ENCODE measurements around the gene ARMC9. TPM values are rescaled to one million over a fixed set of nuclear protein-coding genes. Genes with fewer than 3 reads are reported as not detected.
A peak's percentile ranks its signal among the peaks of the same experiment; 100 is the strongest.
"Not testable (repeated sequence)": the region's sequence is repeated elsewhere in the genome, so short reads cannot be mapped to it uniquely, and the experiment has no call there.

The ARMC9 gene
- polyA plus RNA-seq, 1 donor: 27.3 TPM

DNA sequence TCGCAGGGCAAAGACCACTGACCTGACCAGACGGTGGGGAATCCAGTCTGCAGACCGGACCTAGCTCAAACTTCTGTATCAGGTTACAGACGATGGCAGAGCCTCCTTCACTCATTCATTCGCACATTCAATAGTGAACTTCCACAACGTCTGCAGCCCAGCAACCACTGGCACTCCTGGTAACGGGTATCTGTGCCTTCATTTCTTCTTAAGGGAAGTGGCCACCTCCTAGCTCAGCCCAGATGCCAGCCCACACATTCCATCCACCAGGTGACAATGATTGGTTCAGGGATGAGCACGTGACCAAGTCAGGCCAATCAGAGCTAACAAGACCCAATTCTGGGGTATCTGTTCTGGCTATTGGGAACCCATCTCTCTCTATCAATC lies 15.9 kb upstream of the ARMC9 start:
- DNase-seq: no peak

DNA sequence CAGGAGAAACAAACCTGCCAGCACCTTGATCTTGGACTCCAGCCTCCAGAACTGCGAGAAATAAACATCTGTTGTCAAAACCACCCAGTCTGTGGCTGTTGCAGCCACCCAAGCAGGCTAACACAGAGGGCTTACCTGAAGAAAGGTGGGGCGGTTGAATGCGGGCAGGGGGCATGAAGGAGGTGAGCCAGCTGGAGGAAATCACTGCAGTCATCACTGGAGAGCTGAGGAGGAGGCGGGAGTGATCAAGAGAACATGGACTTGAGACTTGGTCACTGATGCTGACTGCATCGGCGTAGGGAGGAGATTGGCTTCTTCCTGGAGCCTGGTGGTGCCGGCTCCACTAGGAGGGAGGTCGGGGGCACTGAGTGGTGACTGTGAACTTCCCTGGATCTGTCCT lies 14.6 kb upstream of the ARMC9 start:
- no peak for DNase-seq

DNA sequence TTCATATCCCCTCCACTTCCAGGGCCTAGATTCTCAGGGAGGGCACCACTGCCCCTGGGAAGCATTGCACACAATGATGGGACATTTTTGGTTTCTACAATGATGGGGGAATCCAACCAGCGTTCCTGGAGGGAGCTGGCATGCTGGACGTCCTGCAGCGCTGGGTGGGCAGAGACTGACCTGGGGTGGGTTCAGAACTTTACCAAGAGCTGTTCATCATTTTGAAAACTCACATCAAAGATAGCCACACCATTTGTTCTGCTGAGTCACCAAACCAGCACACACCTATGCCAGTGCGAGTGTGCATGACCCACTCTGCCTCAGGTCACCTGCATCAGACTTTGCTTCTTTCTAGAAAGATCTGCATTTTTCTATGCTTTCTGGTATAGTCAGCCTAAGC lies 14.1 kb upstream of the ARMC9 start:
- DNase-seq: no peak

DNA sequence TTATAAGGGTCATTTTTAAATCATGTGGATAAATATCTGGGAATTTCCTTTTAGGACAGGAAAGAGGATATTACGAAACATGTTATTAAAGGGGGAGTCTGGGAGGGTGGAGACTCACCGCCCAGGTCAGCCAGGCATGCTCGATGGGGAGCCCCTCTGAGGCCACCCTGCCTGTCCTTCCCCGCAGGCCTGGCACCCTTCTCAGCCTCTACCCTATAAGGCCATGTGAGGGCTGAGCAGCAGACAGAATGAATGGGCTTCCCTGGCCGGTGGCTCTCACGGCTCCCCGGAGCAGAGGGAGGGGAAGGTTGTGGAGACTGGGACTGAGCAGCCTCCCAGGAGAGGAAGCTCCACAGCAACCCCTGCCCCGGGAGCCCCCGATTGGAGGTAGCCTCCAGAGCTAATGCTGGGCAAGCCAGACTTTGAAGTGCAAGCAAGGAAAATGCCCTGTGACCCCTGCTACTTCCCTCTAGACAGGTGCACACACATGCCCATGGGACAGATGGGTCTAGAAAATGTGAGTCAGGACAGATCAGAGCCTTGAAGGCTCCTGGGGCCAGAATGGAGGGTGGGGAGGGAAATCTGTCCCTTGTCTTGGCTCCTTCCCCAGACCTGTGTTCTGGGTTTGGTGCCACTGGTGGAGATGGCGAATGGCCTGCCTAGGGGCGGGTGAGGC lies 13.2 kb upstream of the ARMC9 start:
- no peak for DNase-seq

DNA sequence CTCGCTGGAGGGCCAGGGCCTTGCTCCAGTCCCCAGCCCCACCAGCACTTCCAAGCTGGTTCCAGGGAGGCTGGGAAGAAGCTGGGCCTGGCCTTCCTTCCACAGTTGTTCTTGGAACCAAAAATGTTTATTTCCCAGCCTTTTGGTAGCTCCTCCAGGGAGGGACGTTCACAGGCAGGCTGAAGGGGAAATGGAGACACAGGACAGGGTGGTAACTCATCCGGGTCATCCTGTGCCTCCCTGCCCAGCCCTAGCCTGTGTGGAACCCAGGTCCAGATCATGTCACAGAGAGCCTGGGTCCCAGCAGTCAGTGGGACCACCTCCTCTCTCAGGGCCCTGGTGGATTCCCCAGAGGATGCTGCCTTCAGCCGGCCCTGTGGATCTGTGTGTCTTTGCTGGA lies 12.5 kb upstream of the ARMC9 start:
- no peak for DNase-seq

DNA sequence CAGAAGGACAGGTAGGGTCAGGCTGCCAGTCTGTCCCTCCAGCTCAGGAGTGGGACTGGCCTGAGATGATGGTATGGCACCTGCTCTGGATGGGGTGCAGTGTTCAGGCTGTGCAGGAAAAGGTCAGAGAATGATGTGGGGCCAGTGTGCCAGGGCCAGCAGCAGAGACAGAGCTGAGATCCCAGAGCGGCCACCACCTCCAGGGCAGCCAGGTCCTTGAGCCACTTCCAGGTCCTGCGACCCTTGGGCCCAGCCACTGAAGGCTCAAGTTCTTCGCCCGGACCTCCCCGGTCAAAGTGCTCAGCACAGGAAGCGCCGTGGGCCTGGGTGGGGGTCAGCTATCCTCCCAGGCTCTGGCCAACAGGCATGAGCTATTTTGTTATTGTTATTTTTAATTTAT lies 12.1 kb upstream of the ARMC9 start:
- no peak for DNase-seq

DNA sequence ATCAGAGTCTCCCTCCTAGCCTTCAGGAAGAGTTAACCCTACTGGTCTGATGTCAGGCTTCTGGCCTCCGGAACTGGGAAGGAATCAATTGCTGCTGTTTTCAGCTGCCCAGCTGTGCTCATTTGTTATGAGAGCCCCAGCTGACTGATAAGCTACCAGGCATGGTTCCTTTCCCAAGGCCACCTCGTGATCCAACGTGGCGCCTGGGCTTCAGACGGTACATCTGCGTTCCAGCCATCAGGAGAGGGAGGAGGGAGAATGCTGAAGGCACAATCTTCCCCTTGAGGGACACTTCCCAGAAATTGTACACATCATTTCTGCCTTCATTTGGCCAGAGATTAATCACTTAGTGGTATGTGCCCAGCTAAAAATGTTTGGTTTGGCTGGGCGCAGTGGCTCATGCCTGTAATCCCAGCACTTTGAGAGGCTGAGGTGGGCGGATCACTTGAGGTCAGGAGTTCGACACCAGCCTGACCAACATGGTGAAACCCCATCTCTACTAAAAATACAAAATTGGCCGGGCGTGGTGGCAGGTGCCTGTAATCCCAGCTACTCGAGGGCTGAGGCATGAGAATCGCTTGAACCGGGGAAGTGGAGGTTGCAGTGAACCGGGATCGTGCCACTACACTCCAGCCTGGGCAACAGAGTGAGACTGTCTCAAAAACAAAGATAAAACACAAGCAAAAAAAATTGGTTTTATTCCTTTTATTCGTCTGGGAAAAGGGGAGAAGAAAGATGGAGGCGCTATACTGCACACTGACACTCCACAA lies 10.5 kb upstream of the ARMC9 start:
- no peak for DNase-seq

DNA sequence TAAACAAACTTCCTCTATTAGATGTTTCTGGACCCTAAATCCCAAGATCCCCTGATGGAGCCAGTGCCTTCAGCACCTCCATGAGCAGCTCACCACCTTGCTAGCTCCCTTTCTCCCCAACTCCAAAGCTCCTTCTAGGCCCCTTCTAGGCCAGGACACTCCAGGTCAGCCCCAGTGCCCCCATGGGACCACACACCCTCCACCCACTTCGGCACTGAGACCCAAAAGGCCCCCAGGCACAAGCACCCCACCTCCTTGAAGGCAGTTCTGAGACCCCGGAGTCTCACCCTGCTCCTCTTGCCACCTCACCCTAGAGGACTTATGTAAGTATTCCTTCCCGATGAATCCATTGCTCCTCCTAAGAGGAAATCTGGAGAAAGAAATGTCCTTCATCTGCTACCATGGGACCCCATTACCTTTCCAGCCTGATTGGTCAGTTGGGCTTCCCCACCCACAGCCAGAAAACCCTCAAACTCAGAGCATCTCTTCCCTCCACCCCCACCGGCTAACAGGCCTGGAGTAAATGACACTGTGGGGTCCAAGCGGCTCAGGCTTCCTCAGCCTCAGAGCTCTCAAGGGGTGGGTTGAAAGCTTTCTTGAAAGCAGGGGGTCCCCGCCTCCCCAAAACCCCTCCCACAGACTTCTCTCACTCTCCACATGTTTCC lies 9.8 kb upstream of the ARMC9 start:
- no peak for DNase-seq

DNA sequence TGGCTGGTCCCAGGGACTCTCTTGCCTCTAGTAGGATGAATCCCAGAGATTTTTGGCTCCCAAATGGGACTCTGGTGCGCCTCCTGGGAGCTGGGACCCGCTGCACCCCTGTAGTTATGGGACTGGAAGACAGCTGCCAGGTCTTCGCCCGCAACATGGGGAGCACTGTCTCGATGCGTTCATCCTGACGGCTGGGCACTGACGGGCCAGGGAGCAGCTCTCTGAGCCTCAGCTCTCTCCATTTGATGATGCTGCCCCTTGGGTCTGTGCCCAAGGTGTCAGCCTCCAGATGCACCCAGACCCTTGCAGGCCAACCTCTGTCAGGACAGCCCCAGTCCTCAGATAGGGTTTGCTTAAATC lies 9.3 kb upstream of the ARMC9 start:
- no peak for DNase-seq

DNA sequence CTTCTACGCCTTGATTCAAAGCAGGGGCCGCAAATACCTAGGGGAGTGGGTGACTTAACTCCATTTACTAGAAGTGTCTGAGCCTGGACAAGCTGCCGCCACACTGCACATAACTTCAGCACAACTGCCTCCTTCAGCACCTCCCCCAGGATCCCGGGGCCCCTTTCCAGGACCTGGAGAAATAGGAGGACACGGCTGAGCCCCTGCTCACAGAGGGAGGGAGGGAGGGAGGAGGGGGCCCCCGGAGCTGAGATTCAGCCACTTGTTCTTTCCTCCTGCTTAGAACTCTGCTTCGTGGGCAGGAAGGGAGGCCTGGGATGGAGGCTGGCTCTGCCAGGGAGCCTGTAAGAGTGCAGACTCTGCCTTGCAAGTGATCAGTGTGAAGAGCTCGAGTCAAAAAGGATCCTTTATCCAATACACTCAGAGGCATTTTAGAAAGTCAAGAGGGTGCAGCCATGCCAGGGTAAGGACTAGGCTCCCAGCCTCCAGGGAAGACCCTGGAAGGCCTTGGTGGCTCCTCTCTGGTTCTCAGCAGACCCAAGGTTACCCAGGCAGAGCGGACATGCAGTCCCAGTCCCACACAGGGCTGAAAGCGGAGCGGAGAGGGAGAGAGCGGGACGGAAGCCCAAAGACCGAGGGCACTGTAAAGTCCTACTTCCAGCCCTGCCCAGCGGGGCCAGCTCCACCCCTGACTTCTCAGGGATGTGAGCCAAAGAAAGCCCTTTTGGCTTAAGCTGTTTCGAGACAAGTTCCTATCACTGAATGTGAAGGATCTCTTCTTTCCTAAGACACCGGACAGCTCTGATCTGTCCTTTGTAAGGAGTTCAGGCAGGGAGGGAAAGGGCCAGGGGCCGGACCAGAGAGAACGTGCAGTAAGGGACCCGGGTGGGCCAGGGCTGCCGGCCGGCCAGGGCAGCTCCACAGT lies 8.6 kb upstream of the ARMC9 start:
- DNase-seq: no peak

DNA sequence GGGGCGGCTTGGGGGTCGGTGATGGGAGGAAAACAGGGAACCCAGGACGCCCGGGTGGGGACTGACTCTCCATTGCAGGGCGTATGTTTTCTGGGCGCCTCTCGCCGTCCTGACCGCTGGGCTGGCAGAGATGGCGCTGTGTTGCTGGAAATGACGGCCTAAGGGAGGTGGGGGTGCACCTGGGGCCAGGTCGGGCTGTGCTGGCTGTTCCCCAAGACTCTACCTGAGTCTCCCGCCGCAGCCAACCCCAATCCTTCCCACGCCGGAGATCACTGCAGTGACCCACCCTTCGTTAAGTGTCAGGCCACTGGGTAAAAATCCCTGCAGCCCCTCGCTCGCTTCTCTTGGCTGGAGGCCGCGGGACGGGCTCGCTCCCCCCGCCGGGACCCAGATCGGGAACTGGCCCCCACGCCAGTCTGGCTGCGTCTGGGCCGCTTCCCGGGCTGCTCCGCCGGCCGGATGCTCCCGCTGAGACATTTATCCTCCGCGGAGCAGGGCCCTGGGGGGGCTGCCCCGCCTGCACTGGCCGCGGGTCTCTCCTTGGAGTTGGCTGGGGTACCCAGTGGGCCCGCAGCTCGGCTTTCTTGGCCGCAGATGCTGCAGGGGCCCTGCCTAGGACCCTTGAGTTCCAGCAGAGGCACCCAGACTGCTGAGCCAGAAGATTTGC lies 7.8 kb upstream of the ARMC9 start:
- no peak for DNase-seq

DNA sequence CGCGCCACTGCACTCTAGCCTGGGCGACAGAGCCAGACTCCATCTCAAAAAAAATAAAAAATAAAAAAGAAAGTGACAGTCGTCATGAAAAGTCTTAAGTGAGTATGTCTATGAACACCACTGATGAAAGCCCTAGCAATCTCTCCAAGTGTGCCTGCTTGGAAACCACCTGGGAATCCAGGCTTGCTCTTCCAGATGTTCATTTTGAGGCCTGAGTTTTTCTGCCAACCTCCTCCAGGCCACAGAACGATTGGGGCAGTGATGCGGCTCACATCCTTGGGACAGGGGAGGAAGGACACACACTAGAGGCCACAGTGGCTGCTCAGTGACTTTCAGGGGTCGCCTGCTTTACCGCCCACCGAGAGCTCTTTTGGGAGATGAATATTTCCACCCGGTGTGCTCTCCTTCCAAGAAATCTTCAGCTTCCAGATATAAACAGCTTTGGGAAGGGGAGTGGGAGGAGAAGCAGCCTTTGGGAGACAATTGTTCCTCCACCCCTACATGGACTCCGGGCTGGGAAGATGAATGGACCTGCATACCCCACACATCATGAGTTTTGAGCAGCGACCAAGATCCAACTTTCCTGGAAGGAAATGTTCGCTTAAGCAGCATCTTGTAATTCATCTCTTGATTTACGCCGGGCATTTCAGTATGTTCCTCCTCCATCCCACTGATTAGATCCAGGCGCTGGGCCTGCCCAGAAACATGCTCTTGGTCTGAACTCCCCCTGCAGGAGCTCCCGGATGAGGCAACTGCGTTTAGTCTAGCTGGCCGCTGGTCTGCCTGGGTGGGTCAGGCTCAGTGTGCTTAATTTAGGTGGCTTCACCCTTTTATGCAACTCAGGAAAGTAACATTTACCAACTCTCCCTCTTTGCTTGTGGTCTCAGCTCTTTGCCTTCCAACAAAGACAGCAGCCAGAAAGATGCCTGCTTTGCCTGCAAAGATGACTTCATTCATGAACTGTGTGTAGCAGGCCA lies 6.2 kb upstream of the ARMC9 start:
- DNase-seq: peak; percentile 90

DNA sequence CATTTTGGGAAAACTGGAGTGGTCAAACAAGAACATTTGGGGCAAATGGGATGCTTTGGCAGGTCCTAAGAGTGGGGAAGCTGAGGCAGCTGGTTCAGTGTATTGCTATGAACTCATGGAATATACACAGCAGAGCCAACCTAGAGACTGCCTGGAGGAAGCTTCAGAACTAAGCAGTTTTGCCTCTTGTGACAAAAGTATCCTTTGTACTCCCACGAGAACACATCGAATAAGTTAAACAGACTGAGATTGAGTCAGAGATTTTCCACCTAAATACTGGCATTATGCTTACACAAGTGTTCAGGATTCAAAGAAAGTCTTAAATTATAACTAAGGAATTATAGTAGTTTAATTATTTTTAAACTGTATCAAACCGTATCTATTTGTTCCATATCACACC lies 5.2 kb upstream of the ARMC9 start:
- no peak for DNase-seq

DNA sequence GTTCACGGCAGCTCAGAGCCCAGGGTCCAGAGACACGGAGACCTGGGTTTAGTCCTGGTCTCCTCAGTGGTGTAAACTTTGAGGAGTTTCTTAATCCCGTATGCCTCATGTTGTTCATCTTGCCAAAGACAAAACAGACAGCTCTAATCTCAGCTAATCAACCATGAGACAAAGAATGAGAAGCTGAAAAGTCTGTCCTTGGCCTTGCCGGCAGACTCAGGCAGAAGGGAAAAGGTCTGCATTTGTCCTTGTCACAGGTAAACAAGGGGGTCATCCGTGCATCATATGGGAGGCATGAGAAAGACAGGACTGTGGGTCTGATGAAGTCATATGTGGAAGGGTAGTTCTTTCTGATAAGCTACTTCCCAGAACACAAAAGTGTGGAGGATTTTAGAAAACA lies 1.8 kb upstream of the ARMC9 start:
- no peak for DNase-seq

DNA sequence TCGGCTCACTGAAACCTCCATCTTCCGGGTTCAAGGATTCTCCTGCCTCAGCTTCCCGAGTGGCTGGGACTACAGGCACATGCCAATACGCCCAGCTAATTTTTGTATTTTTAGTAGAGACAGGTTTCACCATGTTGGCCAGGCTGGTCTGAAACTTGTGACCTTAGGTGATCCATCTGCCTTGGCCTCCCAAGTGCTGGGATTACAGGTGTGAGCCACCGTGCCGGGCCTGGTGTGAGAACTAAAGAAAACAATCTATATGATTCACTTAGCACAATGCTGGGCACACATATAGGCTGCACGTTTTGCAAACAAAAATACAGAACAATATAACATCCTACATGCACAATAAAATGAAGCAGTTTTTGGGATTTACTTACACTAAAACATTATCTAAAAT lies 1.2 kb upstream of the ARMC9 start:
- not testable (repeated sequence) for DNase-seq

DNA sequence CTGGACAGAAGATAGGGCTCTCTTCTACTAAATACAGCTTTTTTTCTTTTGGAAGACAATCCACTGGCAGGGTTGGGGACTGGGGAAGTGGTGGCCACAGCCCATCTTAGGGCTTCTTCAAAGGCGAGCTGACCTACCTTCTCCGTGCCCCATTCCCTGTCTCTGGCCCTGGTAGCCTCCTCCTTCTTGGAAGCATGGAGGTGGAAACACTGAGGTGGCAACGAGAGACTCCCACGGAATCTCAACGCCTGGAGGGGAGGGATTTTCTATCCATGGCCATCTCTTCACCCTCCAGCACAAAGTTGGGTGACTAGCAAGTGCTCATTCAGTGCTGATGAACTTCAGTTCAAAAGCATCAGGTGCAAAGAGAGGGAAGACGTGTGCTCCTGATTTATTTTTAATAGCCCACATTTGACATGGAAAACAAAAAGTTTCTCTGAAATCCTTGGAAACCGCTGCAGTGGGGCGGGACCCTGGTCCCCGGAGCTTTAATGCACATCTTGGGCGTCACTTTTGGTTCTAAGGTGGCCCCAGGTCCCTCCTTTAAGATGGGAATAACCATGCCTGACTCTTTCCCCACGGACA lies 633 bp upstream of the ARMC9 start:
- DNase-seq: no peak

DNA sequence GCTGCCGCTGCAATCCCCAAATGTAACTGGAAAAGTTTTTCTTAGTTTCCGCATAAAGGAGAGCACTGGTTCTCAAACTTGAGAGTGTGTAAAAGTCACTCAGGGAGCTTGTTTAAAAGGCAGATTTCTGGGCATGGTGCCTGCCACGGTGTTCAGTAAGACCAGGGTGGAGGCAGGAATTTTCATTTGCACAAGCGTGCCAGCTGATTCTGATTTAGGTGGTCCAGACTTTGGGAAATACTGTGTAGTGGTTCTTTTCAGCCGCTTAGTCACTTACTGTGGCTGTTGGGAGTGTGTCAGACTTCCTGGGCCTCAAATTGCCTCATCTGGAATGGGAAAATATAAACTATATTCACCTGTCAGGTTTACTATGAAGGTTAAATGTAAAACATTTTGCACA lies 788 bp downstream of the ARMC9 start:
- no peak for DNase-seq

DNA sequence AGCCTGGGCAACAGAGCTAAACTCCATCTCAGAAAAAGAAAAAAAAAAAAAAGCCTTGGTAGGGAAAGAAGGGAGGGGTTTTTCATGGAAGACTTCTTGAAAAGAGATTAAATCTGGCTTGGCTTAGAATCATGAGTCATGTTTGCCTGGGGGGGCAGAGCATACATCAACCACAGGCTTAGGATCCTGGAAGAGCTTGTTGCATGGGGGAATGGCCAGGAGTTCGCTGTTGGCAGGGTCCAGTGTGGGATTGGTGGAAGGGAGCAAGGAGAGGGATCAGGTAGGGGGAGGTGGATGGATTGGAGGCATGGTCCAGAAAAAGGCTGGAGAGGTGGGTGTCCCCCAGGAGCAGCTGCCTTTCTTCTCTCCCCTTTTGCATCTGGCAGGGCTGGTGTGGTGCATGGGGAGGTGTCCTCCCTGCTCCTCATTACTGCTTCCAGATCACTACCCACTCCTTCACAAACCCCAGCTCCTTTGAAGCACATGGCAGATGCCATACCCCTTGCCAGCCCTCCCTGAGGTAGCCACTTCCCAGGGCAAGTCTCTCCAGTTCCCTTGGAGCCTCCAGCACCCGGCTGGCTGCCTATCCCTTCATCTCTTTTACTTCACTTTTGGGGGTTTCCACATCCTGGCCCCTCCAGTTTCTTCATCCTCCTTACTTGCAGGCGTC lies 2.5 kb downstream of the ARMC9 start:
- DNase-seq: no peak

DNA sequence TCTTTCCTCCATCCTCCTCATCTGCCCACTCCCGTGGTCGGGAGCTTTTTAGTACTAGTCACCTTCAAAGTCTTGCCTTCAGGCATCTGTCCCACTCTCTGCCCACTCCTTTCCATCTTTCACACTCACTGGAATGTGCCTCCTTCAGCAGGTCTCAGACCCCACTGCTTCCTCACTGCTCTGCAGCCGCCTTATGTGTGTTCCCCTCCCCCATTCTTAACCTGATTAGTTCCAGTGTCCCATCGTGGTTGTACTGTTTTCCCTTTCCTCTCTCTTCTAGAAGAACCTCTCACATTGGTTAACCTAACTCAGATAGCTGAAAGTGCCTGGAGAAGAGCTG lies 3.0 kb downstream of the ARMC9 start:
- DNase-seq: no peak

DNA sequence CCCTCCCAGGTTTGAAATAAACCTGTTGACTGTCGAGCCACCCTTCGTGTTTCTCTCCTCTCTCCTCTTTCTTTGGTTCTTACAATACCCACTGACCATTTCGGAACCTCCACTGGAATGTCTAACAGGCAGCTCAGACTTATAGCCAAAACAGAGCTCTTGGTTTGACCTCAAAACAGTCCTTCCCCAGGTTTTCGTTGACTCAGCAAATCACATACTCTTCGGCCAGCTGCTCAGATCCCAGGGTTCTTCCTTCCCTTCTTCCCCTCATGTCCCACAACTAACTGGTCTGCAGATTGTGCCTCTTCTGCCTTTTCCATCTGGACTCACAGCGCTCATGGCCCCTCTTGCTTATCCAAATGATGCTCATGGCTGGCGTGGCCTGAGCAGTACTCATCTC lies 4.7 kb downstream of the ARMC9 start:
- DNase-seq: no peak
